KOPT-K1 (cell line): Measurements from ENCODE around the gene ZFP69.

ENCODE experiments used
- H3K27ac ChIP-seq: fragments of 200-600 bp; sonication (generic); 2 replicates; pipeline ENCODE4 v1.5.1; 2016; ENCODE audit warnings: antibody characterized with exemption, mild to moderate bottlenecking, low read depth, low read length; ENCODE audit not compliant: poor library complexity, severe bottlenecking
- H3K36me3 ChIP-seq: fragments of 200-600 bp; sonication (generic); 2 replicates; pipeline ENCODE4 v1.5.1; 2017; ENCODE audit warnings: antibody characterized with exemption, mild to moderate bottlenecking, low read length, moderate library complexity; ENCODE audit not compliant: insufficient read depth
- H3K9me3 ChIP-seq: fragments of 200-600 bp; sonication (generic); 2 replicates; pipeline ENCODE4 v1.5.1; 2017; ENCODE audit warnings: antibody characterized with exemption, low read length, mild to moderate bottlenecking; ENCODE audit not compliant: insufficient read depth, poor library complexity, severe bottlenecking

Gene ZFP69

DNA sequence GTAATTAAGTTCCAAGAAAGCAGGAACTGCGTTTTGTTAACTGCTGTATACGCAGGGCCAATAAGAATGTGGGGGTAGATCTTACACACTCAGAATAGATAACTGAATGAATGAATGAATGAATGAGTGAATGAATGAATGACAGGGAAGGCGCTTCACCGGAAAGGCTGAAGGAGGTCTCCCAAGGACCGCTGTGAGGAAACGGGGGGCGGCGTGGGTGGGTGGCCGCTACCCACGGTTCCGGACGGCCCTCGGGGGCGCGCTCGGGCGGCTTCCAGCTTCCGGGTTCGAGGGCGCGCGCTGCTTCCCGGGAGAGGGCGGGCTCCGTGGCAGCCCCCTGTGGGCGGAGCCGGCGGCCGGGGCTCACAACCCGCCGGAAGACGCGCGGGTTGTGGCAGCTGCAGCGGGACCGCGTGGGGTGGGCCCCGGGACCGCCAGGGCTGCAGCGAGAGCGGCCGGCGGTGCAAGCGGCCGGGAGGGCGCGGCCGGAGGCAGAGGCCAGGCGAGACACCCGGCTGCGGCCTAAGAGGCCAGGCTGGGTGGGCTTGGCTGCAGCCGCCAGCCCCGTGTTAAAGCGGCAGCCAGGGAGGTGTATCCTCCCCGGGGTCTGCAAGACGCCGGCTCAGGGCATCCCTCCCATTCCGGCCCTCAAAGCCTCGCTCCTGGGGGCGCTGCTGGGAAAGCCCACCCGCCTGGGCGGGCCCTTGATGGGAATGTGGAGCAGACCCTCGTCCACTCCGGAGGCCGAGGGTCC is at the start of gene ZFP69:
TSS of gene ZFP69 (plus strand) at position 367 of the 754 bp plus-strand sequence. CDS start 2,072 bp downstream, outside the sequence.
- Histone ChIP-seq H3K36me3 (peaks cover 4% of the 10 kb centered on the region; the same call in 1 of the 2 replicates), H3K27ac (peak within 1 kb of the TSS; percentile 58)

GRCh38 chr1:40431385-40431784 is 45.7 kb upstream of the ZFP69 start:
- Histone ChIP-seq H3K27ac (no peak overlapping the region), H3K36me3 (no peaks in the 10 kb centered on the region), H3K9me3 (no peaks in the 10 kb centered on the region)

More for the DNA sequence above, at the start of gene ZFP69:
- H3K9me3 ChIP-seq, result peaks cover 40% of the 10 kb centered on the region

DNA sequence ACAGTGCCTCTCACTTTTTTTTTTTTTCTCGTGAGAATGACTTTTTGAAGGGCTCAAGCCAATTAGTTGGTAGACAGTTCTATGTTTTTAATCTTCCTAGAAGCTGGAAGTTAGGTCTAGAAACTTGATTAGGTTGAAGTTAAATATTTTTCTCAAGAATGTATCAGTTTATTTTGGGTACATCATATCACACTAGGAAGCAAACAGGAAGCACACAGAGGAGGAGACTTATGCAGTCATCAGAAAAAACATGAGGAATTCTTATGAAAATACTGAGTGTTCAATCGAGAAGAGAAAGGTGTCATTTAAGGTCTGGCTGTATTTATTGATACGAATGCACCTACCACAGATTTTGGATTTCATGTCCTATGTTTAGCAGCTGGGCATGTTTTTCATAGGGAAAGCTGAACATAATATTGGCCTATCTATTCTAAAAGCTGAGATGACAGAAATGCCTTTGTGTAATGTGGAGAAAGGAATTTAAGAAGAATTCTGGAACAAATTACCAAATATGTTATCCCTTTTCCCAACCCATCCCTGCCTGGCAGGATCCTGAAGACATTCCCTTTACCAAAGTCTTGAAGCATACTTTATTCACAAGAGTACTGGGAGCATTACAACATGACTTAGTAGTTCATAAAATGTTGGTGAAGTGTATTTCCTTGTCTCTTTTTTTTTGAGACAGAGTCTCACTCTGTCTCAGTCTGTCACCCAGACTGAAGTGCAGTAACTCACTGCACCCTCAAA is 44.3 kb upstream of the ZFP69 start:
- Histone ChIP-seq H3K36me3 (no peaks in the 10 kb centered on the region), H3K27ac (no peak overlapping the region), H3K9me3 (no peaks in the 10 kb centered on the region)

- Histone ChIP-seq H3K9me3 (no peaks in the 10 kb centered on the region), H3K27ac (no peak overlapping the region), H3K36me3 (no peaks in the 10 kb centered on the region)
Observed at GRCh38 chr1:40435471-40435870, 41.6 kb upstream of the ZFP69 start.

DNA sequence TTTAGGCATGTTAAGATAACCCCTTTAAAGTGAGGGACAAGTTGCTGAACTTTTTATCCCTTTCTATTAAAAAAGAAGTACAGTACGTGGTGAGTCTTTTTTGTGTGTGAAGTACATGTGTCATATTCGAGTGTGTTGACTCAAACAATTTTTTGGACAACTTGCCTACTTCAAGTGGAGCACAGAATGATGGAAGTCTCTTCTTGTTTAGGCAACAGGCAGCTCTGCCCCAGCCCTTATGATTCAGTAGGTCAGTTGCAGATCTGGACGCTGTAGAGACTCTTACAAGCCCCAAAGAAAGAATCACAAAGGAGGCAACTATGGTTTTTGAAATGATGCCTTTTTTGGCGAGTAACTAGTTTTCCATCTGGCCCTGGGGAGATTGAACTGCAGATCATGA is 41.2 kb upstream of the ZFP69 start:
- H3K9me3 ChIP-seq, result no peaks in the 10 kb centered on the region
- no peak overlapping the region for H3K27ac ChIP-seq
- no peaks in the 10 kb centered on the region for H3K36me3 ChIP-seq

DNA sequence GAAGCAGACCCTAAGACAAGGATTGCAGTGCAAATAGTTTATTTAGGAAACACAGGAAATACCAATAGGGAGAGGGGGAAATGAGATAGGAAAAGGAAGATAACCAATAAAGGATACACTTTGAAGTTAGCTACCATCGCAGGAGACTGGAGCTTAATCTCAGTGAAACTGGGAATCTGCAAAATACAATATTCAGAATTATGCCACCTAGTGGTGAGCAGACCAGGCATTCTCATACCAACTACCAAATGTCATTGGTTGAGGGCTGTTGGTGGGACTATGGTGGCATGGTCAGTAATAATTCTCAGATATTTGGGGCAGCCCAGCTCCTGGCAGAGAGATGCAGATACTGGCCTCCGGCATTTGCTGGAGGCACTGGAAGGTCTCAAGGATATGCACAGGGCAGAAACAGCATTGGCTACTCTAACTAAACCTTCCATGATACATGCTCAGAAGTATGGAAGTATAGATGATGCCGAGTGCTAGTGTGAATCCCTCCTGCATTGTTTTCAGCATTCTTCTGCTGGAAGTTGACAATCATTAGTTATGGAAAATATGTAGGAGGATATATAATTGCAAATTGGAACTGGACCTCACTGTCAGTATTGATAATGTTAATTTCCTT is 38.6 kb upstream of the ZFP69 start:
- H3K9me3 ChIP-seq, result no peaks in the 10 kb centered on the region
- no peak overlapping the region for H3K27ac ChIP-seq
- no peaks in the 10 kb centered on the region for H3K36me3 ChIP-seq

DNA sequence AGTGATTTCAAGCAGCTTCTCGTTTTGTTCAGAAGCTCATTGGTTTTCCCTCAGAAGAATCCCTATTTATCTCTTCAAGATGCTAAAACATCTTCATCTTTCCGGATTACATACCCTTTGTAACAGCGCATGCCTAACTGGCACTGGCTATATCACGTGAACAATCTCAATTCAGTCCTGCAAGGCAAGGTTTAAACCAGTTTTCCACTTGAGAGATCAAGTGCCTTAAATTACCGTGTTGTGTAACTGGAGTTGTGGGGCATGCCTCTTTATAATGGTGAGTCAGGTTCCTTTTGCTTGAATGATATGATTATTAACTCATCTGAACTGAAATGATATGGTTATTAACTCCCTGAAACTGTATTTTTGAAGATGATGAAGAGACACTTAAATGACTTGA is 37.8 kb upstream of the ZFP69 start:
- Histone ChIP-seq H3K36me3 (no peaks in the 10 kb centered on the region), H3K27ac (no peak overlapping the region), H3K9me3 (no peaks in the 10 kb centered on the region)

DNA sequence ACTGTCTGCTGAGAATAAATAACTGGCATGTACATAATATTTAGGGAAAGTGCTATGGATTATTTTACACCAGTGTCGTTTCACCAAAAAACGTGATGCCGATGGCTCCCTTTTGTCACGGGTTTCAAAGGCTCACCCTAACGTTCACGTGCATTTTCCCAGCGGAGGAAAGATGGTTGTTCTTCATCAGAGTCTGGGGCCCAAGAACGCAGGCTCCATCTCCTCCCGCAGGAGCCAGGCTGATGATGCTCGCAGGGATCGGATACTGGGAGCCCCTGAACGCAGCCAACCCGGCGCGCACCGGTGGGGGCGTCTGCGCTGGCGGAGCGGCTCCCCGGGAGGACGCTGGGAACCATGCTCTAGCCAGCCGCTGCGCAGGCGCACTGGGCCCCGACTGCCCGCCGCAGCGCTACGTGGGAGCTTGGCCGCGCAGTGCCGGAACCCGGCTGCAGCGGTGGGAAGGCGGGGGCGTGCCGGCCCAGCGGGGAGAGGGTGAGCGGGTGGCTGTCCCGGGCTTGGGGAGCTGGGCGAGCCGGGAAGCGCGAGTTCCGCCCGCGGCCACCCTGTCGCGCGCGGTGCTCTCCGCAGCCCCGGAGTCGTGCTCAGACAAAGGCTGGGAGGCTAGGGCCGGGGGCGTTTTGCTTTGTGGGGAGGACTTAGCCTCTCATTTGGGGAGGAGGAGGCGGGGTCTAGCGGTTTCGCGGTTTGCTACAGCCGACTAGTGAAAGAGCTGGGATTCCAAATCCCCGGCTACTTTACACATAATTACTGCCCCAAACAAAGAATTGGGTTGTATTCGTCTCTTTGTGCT is 27.2 kb upstream of the ZFP69 start, which contains the start of gene ZFP69B:
TSS of gene ZFP69B (plus strand) at position 793 of the 811 bp plus-strand sequence. CDS start 486 bp downstream, outside the sequence.
- peaks cover 47% of the 10 kb centered on the region for H3K9me3 ChIP-seq
- peak within 1 kb of the TSS; percentile 64 for H3K27ac ChIP-seq
- H3K36me3 ChIP-seq, result peaks cover 4% of the 10 kb centered on the region; the same call in 1 of the 2 replicates

DNA sequence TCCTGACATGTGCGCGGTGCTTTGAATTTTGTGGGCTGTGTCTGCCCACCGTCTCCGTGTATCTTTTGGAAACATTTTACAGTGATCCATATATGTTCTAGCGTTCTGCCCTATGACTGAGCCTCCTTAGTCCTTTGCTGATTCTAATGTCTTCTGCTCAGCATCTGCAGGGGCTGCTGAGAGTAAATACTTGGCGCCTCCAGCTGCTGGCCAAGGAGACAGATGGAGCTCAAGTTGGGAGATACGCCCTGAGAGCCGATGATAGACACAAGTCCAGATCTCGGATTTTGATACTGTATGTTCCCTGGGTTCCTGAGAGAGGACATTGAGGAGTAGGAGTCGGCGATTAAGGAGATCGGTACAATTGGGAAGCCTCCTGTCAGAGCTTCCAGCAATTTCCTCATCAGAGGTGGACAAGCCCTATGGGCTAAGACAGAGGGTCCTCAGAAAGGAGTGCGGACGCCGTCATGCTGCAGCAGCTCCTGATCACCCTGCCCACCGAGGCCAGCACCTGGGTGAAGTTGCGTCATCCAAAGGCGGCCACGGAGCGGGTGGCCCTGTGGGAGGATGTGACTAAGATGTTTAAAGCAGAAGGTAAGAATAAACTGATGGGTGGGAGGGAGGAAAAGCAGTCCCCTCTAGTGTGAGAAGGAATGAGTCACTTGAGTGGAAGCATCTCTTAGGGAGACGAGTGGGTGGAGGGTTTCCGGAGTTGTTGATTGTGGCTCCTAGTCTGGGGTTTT is 26.4 kb upstream of the ZFP69 start:
- H3K36me3 ChIP-seq, result peaks cover 8% of the 10 kb centered on the region; the same call in 1 of the 2 replicates
- H3K27ac ChIP-seq, result peak overlapping the region; percentile 64
- H3K9me3 ChIP-seq, result peaks cover 50% of the 10 kb centered on the region

DNA sequence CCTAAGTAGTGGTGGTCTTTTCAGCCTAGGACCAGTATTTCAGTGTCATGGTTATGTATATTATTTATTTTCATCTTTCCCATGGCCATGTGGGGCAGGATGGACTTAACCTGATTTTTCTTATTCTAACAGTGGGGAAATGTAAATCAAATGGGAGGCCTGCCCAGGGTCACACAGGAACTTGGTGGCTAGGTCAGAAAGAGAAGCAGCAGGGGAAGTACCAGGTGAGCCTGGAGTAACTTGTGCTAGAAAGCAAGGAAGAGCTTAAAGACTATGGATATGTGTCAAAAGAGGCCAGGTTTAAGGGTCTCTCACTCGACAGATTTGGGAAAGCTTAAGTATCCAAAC is 25.9 kb upstream of the ZFP69 start:
- Histone ChIP-seq H3K9me3 (peaks cover 51% of the 10 kb centered on the region), H3K36me3 (peaks cover 8% of the 10 kb centered on the region; the same call in 1 of the 2 replicates), H3K27ac (no peak overlapping the region)

DNA sequence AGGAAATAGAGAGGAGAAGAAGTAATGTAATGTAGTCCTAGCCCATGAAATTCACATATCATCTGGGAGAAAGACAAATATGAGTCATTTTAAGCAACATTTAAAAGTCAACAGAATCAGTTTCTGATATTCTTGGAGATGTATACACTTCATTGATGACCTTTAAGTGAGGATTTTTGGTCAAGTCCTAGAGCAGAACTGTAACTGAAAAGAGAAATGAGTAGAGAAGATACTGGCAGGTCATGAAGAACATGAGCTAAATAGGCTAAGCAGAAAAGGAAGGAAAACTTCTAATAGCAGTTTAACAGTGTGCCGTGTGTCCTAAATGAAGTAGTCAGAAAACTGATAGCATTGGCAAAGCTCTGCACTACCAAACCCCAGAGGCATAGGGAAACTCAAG is 22.2 kb upstream of the ZFP69 start:
- H3K9me3 ChIP-seq, result peaks cover 84% of the 10 kb centered on the region
- no peak overlapping the region for H3K27ac ChIP-seq
- H3K36me3 ChIP-seq, result peaks cover 36% of the 10 kb centered on the region

- Histone ChIP-seq H3K27ac (no peak overlapping the region), H3K9me3 (peaks cover 100% of the 10 kb centered on the region), H3K36me3 (peaks cover 41% of the 10 kb centered on the region)
Observed at GRCh38 chr1:40462956-40463590, 14.0 kb upstream of the ZFP69 start.

- no peak overlapping the region for H3K27ac ChIP-seq
- no peaks in the 10 kb centered on the region for H3K36me3 ChIP-seq
- peaks cover 91% of the 10 kb centered on the region for H3K9me3 ChIP-seq
Observed at GRCh38 chr1:40469327-40469726, 7.8 kb upstream of the ZFP69 start.

GRCh38 chr1:40475268-40475667 is 1.8 kb upstream of the ZFP69 start:
- Histone ChIP-seq H3K27ac (no peak overlapping the region), H3K9me3 (peaks cover 57% of the 10 kb centered on the region), H3K36me3 (no peaks in the 10 kb centered on the region)
